ENCODE results near the gene CREG1.
A peak's percentile ranks its signal among the peaks of the same experiment; 100 is the strongest.

Gene CREG1

GRCh38 chr1:167529829-167530474, 23.6 kb downstream of the CREG1 start:
- no peak for DNase-seq

- DNase-seq = no peak
Observed at GRCh38 chr1:167528057-167528728, 25.4 kb downstream of the CREG1 start.

GRCh38 chr1:167526667-167527383, 26.7 kb downstream of the CREG1 start:
- no peak for DNase-seq

GRCh38 chr1:167524651-167525050, 28.9 kb downstream of the CREG1 start:
- DNase-seq = no peak

GRCh38 chr1:167522246-167522645, 31.3 kb downstream of the CREG1 start:
- no peak for DNase-seq

GRCh38 chr1:167520711-167521206, 32.8 kb downstream of the CREG1 start:
- DNase-seq = no peak

GRCh38 chr1:167518331-167518700, 35.2 kb downstream of the CREG1 start, which contains the start of gene CD247:
Gene CD247 (minus strand): TSS chr1:167518529. CDS start chr1:167518465, 64 bp downstream.
- no peak for DNase-seq

- no peak for DNase-seq
Observed at GRCh38 chr1:167517535-167518330, 35.8 kb downstream of the CREG1 start.

- DNase-seq = no peak
Observed at GRCh38 chr1:167516404-167517388, 36.9 kb downstream of the CREG1 start.

GRCh38 chr1:167515893-167516321, 37.7 kb downstream of the CREG1 start:
- no peak for DNase-seq

- no peak for DNase-seq
Observed at GRCh38 chr1:167515461-167515860, 38.1 kb downstream of the CREG1 start.

- DNase-seq = no peak
Observed at GRCh38 chr1:167514288-167514687, 39.3 kb downstream of the CREG1 start.

GRCh38 chr1:167512046-167512654, 41.4 kb downstream of the CREG1 start:
- no peak for DNase-seq

- no peak for DNase-seq
Observed at GRCh38 chr1:167511374-167511986, 42.1 kb downstream of the CREG1 start.

GRCh38 chr1:167510881-167511280, 42.7 kb downstream of the CREG1 start:
- DNase-seq = no peak

GRCh38 chr1:167510244-167510643, 43.3 kb downstream of the CREG1 start:
- DNase-seq = no peak

GRCh38 chr1:167509587-167509986, 44.0 kb downstream of the CREG1 start:
- DNase-seq = no peak

- no peak for DNase-seq
Observed at GRCh38 chr1:167507719-167508118, 45.8 kb downstream of the CREG1 start.

GRCh38 chr1:167504467-167504827, 49.1 kb downstream of the CREG1 start:
- no peak for DNase-seq

GRCh38 chr1:167503626-167504466, 49.7 kb downstream of the CREG1 start:
- peak in 1 of 2 experiments; percentile 45 for DNase-seq
